NCI-H1417 (cell line): ENCODE measurements around the gene RAPGEF2.

ENCODE experiments used
- DNase-seq, 3 experiments: peaks; one replicate each; lab custom pipeline; 2025; lab: John Stamatoyannopoulos, UW

The RAPGEF2 gene

GRCh38 chr4:159278399-159278798, 175.5 kb downstream of the RAPGEF2 start:
- no peak for DNase-seq

- DNase-seq, result no peak
These were observed 176.2 kb downstream of the RAPGEF2 start for GRCh38 chr4:159279084-159279483.

GRCh38 chr4:159280442-159281172, 177.7 kb downstream of the RAPGEF2 start:
- peak in 1 of 3 experiments; percentile 51 for DNase-seq

GRCh38 chr4:159281771-159282170, 178.9 kb downstream of the RAPGEF2 start:
- no peak for DNase-seq

- DNase-seq, result no peak
These were observed 179.4 kb downstream of the RAPGEF2 start for GRCh38 chr4:159282329-159282728.

- DNase-seq, result no peak
These were observed 180.1 kb downstream of the RAPGEF2 start for GRCh38 chr4:159282944-159283343.

GRCh38 chr4:159283696-159284095, 180.8 kb downstream of the RAPGEF2 start:
- no peak for DNase-seq

- DNase-seq, result no peak
These were observed 181.2 kb downstream of the RAPGEF2 start for GRCh38 chr4:159284113-159284512.

- DNase-seq, result no peak
These were observed 181.9 kb downstream of the RAPGEF2 start for GRCh38 chr4:159284733-159285132.

GRCh38 chr4:159287767-159288166, 184.9 kb downstream of the RAPGEF2 start:
- DNase-seq, result no peak

GRCh38 chr4:159289682-159290081, 186.8 kb downstream of the RAPGEF2 start:
- no peak for DNase-seq

GRCh38 chr4:159290321-159291030, 187.6 kb downstream of the RAPGEF2 start:
- no peak for DNase-seq

GRCh38 chr4:159291176-159291575, 188.3 kb downstream of the RAPGEF2 start:
- DNase-seq, result no peak

GRCh38 chr4:159292137-159292896, 189.4 kb downstream of the RAPGEF2 start:
- DNase-seq, result no peak

GRCh38 chr4:159293811-159294515, 191.1 kb downstream of the RAPGEF2 start:
- no peak for DNase-seq

GRCh38 chr4:159296061-159296460, 193.2 kb downstream of the RAPGEF2 start:
- DNase-seq, result no peak

- no peak for DNase-seq
These were observed 194.2 kb downstream of the RAPGEF2 start for GRCh38 chr4:159297091-159297490.

GRCh38 chr4:159298502-159298901, 195.6 kb downstream of the RAPGEF2 start:
- peak in 1 of 3 experiments; percentile 11 for DNase-seq

GRCh38 chr4:159303435-159303834, 200.6 kb downstream of the RAPGEF2 start:
- no peak for DNase-seq

GRCh38 chr4:159305129-159305528, 202.2 kb downstream of the RAPGEF2 start:
- no peak for DNase-seq

- DNase-seq, result no peak
These were observed 205.1 kb downstream of the RAPGEF2 start for GRCh38 chr4:159307929-159308328.
